ACC112 (cell line): ENCODE measurements around the gene SORCS2.

Experiments used
- H2AFZ ChIP-seq: fragments of 200-600 bp; sonication (generic); one replicate; pipeline ENCODE4 v1.6.0; 2017; ENCODE audit warnings: antibody characterized with exemption, low read length; ENCODE audit not compliant: unreplicated experiment
- H3K27ac ChIP-seq: fragments of 200-600 bp; sonication (generic); 2 replicates; pipeline ENCODE4 v1.5.1; 2014; ENCODE audit warnings: low read depth, mild to moderate bottlenecking, antibody characterized with exemption, low read length, moderate library complexity
- H3K27me3 ChIP-seq: fragments of 200-600 bp; sonication (generic); 2 replicates; pipeline ENCODE4 v1.6.1; 2014; ENCODE audit warnings: mild to moderate bottlenecking, antibody characterized with exemption, low read length, moderate library complexity, mixed read lengths; ENCODE audit not compliant: insufficient read depth
- H3K36me3 ChIP-seq: fragments of 200-600 bp; sonication (generic); 2 replicates; pipeline ENCODE4 v1.6.1; 2016; ENCODE audit warnings: mild to moderate bottlenecking, antibody characterized with exemption, low read length, moderate library complexity, mixed read lengths; ENCODE audit not compliant: insufficient read depth
- H3K4me1 ChIP-seq: fragments of 200-600 bp; sonication (generic); one replicate; pipeline ENCODE4 v1.6.1; 2016; ENCODE audit warnings: low read length, mixed read lengths; ENCODE audit not compliant: insufficient read depth, unreplicated experiment, control insufficient read depth
- H3K4me3 ChIP-seq: fragments of 200-600 bp; sonication (generic); 2 replicates; pipeline ENCODE4 v1.5.1; 2014; ENCODE audit warnings: mild to moderate bottlenecking, low read depth, low read length
- H3K79me2 ChIP-seq: fragments of 200-600 bp; sonication (generic); one replicate; pipeline ENCODE4 v1.6.0; 2016; ENCODE audit warnings: low read length; ENCODE audit not compliant: control insufficient read depth, unreplicated experiment, insufficient read depth

SORCS2 gene

GRCh38 chr4:7326693-7327340 lies 134.5 kb downstream of the SORCS2 start:
- H2AFZ ChIP-seq = no peak overlapping the region
- no peak overlapping the region for H3K4me3 ChIP-seq
- H3K27me3 ChIP-seq = no peaks in the 10 kb centered on the region
- H3K36me3 ChIP-seq = no peaks in the 10 kb centered on the region
- peaks cover 10% of the 10 kb centered on the region for H3K4me1 ChIP-seq
- no peaks in the 10 kb centered on the region for H3K79me2 ChIP-seq
- H3K27ac ChIP-seq = no peak overlapping the region

GRCh38 chr4:7327341-7327885 lies 135.1 kb downstream of the SORCS2 start:
- H3K27me3 ChIP-seq = no peaks in the 10 kb centered on the region
- H3K4me3 ChIP-seq = no peak overlapping the region
- peaks cover 10% of the 10 kb centered on the region for H3K4me1 ChIP-seq
- H3K27ac ChIP-seq = no peak overlapping the region
- no peaks in the 10 kb centered on the region for H3K79me2 ChIP-seq
- H3K36me3 ChIP-seq = no peaks in the 10 kb centered on the region
- H2AFZ ChIP-seq = no peak overlapping the region

GRCh38 chr4:7328162-7328912 lies 136.0 kb downstream of the SORCS2 start:
- Histone ChIP-seq H2AFZ (no peak overlapping the region), H3K79me2 (no peaks in the 10 kb centered on the region)

GRCh38 chr4:7328913-7329638 lies 136.7 kb downstream of the SORCS2 start:
- H3K27me3 ChIP-seq = no peaks in the 10 kb centered on the region
- H3K27ac ChIP-seq = no peak overlapping the region
- peaks cover 10% of the 10 kb centered on the region for H3K4me1 ChIP-seq
- no peaks in the 10 kb centered on the region for H3K36me3 ChIP-seq
- no peaks in the 10 kb centered on the region for H3K79me2 ChIP-seq
- no peak overlapping the region for H3K4me3 ChIP-seq
- no peak overlapping the region for H2AFZ ChIP-seq

More at GRCh38 chr4:7328162-7328912, 136.0 kb downstream of the SORCS2 start:
- Histone ChIP-seq H3K27ac (no peak overlapping the region), H3K27me3 (no peaks in the 10 kb centered on the region), H3K4me3 (no peak overlapping the region), H3K4me1 (peaks cover 10% of the 10 kb centered on the region), H3K36me3 (no peaks in the 10 kb centered on the region)

- H2AFZ ChIP-seq = no peak overlapping the region
These were observed 137.8 kb downstream of the SORCS2 start for GRCh38 chr4:7330031-7330596.

GRCh38 chr4:7330811-7331681 lies 138.7 kb downstream of the SORCS2 start:
- no peak overlapping the region for H3K27ac ChIP-seq
- no peak overlapping the region for H2AFZ ChIP-seq
- peaks cover 10% of the 10 kb centered on the region for H3K4me1 ChIP-seq
- no peaks in the 10 kb centered on the region for H3K79me2 ChIP-seq
- no peak overlapping the region for H3K4me3 ChIP-seq
- H3K27me3 ChIP-seq = no peaks in the 10 kb centered on the region
- no peaks in the 10 kb centered on the region for H3K36me3 ChIP-seq

More at GRCh38 chr4:7330031-7330596, 137.8 kb downstream of the SORCS2 start:
- Histone ChIP-seq H3K27me3 (no peaks in the 10 kb centered on the region), H3K4me1 (peaks cover 10% of the 10 kb centered on the region), H3K79me2 (no peaks in the 10 kb centered on the region), H3K4me3 (no peak overlapping the region), H3K36me3 (no peaks in the 10 kb centered on the region), H3K27ac (no peak overlapping the region)

- no peaks in the 10 kb centered on the region for H3K79me2 ChIP-seq
- H3K27ac ChIP-seq = no peak overlapping the region
- no peak overlapping the region for H2AFZ ChIP-seq
- no peaks in the 10 kb centered on the region for H3K36me3 ChIP-seq
- H3K27me3 ChIP-seq = no peaks in the 10 kb centered on the region
- no peak overlapping the region for H3K4me3 ChIP-seq
- H3K4me1 ChIP-seq = peaks cover 10% of the 10 kb centered on the region
These were observed 139.3 kb downstream of the SORCS2 start for GRCh38 chr4:7331682-7332000.

- Histone ChIP-seq H3K36me3 (no peaks in the 10 kb centered on the region), H3K4me1 (peaks cover 10% of the 10 kb centered on the region), H3K27ac (no peak overlapping the region), H3K79me2 (no peaks in the 10 kb centered on the region), H3K4me3 (no peak overlapping the region), H2AFZ (no peak overlapping the region), H3K27me3 (no peaks in the 10 kb centered on the region)
These were observed 140.1 kb downstream of the SORCS2 start for GRCh38 chr4:7332216-7333023.

DNA sequence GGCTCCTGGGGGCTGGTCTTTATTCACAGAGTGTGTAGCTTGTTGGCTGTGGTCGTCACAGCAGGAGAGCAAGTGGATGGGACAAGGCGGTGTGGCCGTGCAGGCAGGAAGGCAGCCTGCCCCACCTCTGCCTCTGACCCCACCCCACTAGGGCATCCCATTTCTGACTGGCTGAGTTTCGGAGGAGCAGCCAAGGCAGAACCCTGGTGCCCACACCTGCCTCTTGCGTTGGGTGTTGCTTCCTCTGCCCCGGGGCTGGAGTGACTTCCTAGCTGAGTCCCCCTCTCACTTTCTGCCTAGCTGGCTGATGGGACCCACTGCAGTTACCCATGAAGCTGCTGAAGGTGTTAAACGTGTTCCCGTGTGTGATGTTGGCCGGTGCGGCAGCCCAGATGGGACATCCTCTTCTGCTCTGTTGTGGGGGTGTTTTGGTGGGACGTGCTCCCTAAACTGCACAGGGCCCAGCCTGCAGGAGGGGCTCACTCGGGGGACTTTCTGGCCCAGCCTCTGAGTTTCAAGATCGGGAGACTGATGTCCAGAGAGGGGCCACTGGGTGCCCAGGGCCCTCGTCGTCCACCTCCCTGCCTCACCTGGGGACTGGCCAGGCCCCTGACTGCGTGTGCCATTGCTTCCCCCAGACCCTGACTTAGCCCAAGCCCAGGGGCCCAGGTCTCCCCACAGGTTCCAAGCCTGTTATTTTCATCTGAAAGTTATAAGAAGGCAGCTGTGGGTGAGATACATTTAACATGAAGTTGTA lies 140.9 kb downstream of the SORCS2 start:
- no peaks in the 10 kb centered on the region for H3K27me3 ChIP-seq
- H2AFZ ChIP-seq = no peak overlapping the region
- peaks cover 10% of the 10 kb centered on the region for H3K4me1 ChIP-seq
- H3K4me3 ChIP-seq = no peak overlapping the region
- H3K36me3 ChIP-seq = no peaks in the 10 kb centered on the region
- H3K27ac ChIP-seq = no peak overlapping the region
- H3K79me2 ChIP-seq = no peaks in the 10 kb centered on the region
